CD4-positive, CD25-positive, alpha-beta regulatory T cell (primary cell): ENCODE data around the gene PALM. TPM values are rescaled to one million over a fixed set of nuclear protein-coding genes. Genes with fewer than 3 reads are reported as not detected.

Experiments used
- ATAC-seq, 2 donors: fragments of 150-1000 bp; cut with Tn5 transposase; one replicate each; pipeline ENCODE4 v1.10.0; 2021; ENCODE audit warnings: low read depth in 2 of 2, moderate number of reproducible peaks in 2 of 2, moderate library complexity in 1 of 2
- DNase-seq, 3 donors: peaks; one replicate each; pipeline versions ENCODE4 v3.0.0 to v3.0.0-alpha.2; 2012 to 2022; ENCODE audit warnings: mixed read lengths in 1 of 3
- H3K27ac ChIP-seq: one replicate; pipeline ENCODE4 v1.7.0; 2013; ENCODE audit warnings: mild to moderate bottlenecking, low read length; ENCODE audit not compliant: insufficient read depth, poor library complexity, severe bottlenecking
- H3K27me3 ChIP-seq: one replicate; pipeline ENCODE4 v1.7.0; 2013; ENCODE audit warnings: low read length; ENCODE audit not compliant: control insufficient read depth, insufficient read depth
- H3K36me3 ChIP-seq: one replicate; pipeline ENCODE4 v1.7.0; 2013; ENCODE audit warnings: mild to moderate bottlenecking, low read length, moderate library complexity; ENCODE audit not compliant: control insufficient read depth, insufficient read depth
- H3K4me1 ChIP-seq: 2 replicates; pipeline ENCODE4 v1.7.0; 2013; ENCODE audit warnings: mild to moderate bottlenecking, low read length; ENCODE audit not compliant: insufficient read depth, control insufficient read depth, poor library complexity, severe bottlenecking
- H3K4me3 ChIP-seq: one replicate; pipeline ENCODE4 v1.7.0; 2013; ENCODE audit warnings: low read depth, mild to moderate bottlenecking, low read length, moderate library complexity
- H3K9me3 ChIP-seq, 2 experiments: 1 replicate in 1 of 2; 2 replicates in 1 of 2; pipeline ENCODE4 v1.7.0; 2013; ENCODE audit warnings: low read length in 2 of 2, mild to moderate bottlenecking in 1 of 2, moderate library complexity in 1 of 2; ENCODE audit not compliant: control insufficient read depth in 2 of 2
- H3K27ac Mint-ChIP-seq, 3 donors: one replicate each; pipeline ENCODE4 v1.8.0; 2020 to 2022; ENCODE audit warnings: mild to moderate bottlenecking in 3 of 3, mixed read lengths in 3 of 3, moderate library complexity in 2 of 3
- H3K27me3 Mint-ChIP-seq: one replicate; pipeline ENCODE4 v1.8.0; 2022; ENCODE audit warnings: mild to moderate bottlenecking, mixed read lengths
- H3K36me3 Mint-ChIP-seq: one replicate; pipeline ENCODE4 v1.8.0; 2020; ENCODE audit warnings: mixed read lengths
- H3K4me1 Mint-ChIP-seq, 4 donors: one replicate each; pipeline ENCODE4 v1.8.0; 2020 to 2022; ENCODE audit warnings: mixed read lengths in 4 of 4, mild to moderate bottlenecking in 1 of 4
- H3K4me3 Mint-ChIP-seq, 4 donors: one replicate each; pipeline ENCODE4 v1.8.0; 2020 to 2022; ENCODE audit warnings: mild to moderate bottlenecking in 4 of 4, mixed read lengths in 4 of 4, moderate library complexity in 3 of 4
- H3K9me3 Mint-ChIP-seq, 7 donors: one replicate each; pipeline ENCODE4 v1.8.0; 2020 to 2022; ENCODE audit warnings: mixed read lengths in 7 of 7, mild to moderate bottlenecking in 3 of 7, moderate library complexity in 2 of 7
- polyA plus RNA-seq, 4 donors: library from polyadenylated mRNA; unstranded; fragments of 300-500 nt; fragmentation: Illumina TruSeq; gene quantifications; one replicate each; pipeline ENCODE4 v1.2.3, GENCODE V29; 2021
- total RNA-seq: library from RNA; stranded (reverse); gene quantifications from one replicate; pipeline ENCODE4 v1.2.3, GENCODE V29; 2022

Gene PALM
- total and polyA plus RNA-seq, 5 donors from 2014 or later, result not detected

DNA sequence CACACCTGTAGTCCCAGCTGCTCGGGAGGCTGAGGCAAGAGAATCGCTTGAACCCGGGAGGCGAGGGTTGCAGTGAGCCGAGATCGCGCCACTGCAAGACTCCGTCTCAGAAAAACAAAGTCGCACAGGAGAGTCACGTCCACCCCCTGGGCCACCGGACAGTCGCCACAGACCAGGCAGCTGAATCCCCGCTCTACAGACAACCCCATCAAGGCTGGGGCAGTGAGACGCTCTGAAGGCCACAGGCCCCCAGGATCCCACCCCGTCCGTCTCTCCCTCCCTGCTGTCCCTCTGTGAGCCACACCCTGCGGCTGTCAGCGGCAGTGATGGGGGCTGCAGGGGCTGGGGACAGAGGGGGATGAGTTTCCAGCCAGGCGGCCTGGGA lies 73.1 kb downstream of the PALM start:
- Mint-ChIP-seq H3K4me1 (no peaks in the 10 kb centered on the region), H3K27ac (no peak overlapping the region), H3K9me3 (no peaks in the 10 kb centered on the region), H3K27me3 (no peaks in the 10 kb centered on the region), H3K36me3 (no peaks in the 10 kb centered on the region), H3K4me3 (no peak overlapping the region)
- Histone ChIP-seq H3K4me3 (no peak overlapping the region), H3K36me3 (no peaks in the 10 kb centered on the region), H3K27me3 (no peaks in the 10 kb centered on the region), H3K27ac (no peak overlapping the region), H3K9me3 (no peaks in the 10 kb centered on the region), H3K4me1 (no peaks in the 10 kb centered on the region)
- no peak for DNase-seq
- no peak for ATAC-seq

DNA sequence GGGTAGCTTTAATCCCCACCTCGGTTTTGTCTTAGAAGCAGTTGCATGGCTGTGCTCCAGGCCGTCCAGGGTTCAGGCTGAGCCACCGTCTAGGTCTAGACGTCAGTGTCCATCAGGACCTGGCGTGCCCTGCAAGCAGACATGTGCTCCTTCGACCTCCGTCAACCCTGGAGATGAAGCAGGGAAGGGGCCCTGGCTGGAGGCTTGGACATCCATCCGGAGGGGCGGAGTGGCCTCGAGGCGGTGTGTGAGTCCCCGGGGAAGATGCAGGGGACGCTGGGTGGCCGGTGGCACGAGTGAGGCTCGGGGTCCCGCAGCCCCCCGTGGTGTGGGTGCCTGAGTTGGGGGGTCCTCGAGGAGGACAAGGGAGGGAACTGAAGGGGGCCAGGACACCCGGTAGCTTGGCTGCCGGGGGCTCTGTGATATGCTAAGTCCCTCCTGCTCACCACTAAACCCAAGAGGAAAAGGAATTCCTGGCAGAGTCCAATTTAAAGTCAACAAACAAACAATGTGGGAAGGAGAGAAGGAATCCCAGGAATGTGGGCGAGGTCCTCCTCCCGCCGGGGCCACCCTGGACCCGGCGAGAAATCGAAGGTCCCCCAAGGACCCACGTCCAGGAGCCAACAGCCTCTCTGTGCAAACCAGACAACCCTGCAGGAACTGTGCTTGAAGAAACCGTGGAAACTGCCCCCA lies 73.6 kb downstream of the PALM start:
- H3K4me1 Mint-ChIP-seq, result no peaks in the 10 kb centered on the region
- no peaks in the 10 kb centered on the region for H3K36me3 Mint-ChIP-seq
- DNase-seq, result no peak
- H3K27me3 ChIP-seq, result no peaks in the 10 kb centered on the region
- no peaks in the 10 kb centered on the region for H3K9me3 ChIP-seq
- ATAC-seq, result no peak
- H3K27ac Mint-ChIP-seq, result no peak overlapping the region
- H3K27me3 Mint-ChIP-seq, result no peaks in the 10 kb centered on the region
- H3K4me3 ChIP-seq, result no peak overlapping the region
- H3K9me3 Mint-ChIP-seq, result no peaks in the 10 kb centered on the region
- H3K4me1 ChIP-seq, result no peaks in the 10 kb centered on the region
- no peak overlapping the region for H3K27ac ChIP-seq
- H3K4me3 Mint-ChIP-seq, result no peak overlapping the region
- no peaks in the 10 kb centered on the region for H3K36me3 ChIP-seq

DNA sequence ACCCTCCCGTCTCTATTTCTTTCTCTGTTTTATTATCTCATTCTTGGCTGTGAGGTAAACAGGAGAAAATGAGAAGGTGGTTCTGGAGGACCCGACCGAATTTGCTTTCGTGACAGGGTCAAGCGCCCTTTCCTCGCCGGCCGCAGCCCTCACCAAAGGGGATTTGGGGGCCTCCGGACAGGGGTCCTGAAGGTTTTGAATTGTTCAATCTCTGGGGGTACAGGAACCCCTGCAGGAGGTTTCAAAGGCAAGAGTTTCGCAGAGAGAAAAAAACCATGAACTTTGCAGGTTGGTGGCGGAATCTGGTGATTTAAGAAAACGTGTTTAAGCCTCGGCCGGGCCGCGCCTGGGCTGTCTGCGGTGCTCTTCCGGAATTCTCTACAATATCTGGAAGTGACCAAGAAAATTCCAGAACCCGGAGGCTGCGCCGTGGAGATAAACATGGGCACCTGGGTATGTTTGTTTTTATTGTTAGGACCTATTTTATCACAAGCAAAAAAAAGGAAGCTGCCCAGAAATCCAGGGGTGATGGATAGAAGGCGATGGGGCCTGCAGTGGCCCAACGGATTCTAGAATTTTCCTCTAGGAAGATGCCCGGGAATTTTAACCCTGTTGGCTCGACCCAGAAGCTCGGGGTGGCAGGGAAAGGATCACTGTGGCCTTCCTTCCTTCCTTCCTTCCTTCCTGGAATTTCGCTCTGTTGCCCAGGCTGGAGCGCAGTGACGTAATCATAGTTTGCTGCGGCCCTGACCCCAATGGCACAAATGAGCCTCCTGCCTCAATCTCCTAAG lies 74.3 kb downstream of the PALM start:
- no peaks in the 10 kb centered on the region for H3K36me3 Mint-ChIP-seq
- no peak for ATAC-seq

DNA sequence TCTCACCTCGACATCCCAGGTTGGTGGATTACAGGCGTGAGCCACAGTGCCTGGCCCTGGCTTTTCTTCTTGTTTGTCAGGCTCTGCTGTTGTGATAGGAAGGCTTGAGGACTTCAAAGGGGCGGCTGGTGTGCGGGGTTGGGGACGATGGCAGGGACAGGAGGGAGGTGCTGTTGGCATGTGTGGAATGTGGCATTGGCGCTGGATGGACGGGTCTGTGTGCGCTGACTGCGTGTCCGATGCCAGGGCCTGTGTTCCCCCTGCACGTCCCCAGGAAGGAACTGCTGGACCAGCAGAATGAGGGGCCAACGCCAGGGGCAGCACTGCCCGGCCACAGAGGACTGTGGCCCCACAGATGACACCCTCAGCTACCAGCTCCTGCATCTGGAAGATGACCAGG lies 75.8 kb downstream of the PALM start:
- no peak overlapping the region for H3K4me3 Mint-ChIP-seq
- peaks cover 0 to 4% (median 0%) of the 10 kb centered on the region in 4 donors for H3K4me1 Mint-ChIP-seq
- peaks cover 3% of the 10 kb centered on the region for H3K27me3 Mint-ChIP-seq
- no peaks in the 10 kb centered on the region for H3K9me3 Mint-ChIP-seq
- DNase-seq (no peak), ATAC-seq (no peak)
- no peaks in the 10 kb centered on the region for H3K36me3 Mint-ChIP-seq
- H3K27ac ChIP-seq, result no peak overlapping the region
- no peaks in the 10 kb centered on the region for H3K36me3 ChIP-seq
- H3K27ac Mint-ChIP-seq, result no peak overlapping the region
- H3K4me1 ChIP-seq, result no peaks in the 10 kb centered on the region
- H3K27me3 ChIP-seq, result no peaks in the 10 kb centered on the region
- H3K9me3 ChIP-seq, result no peaks in the 10 kb centered on the region
- H3K4me3 ChIP-seq, result no peak overlapping the region

More for the DNA sequence above, 74.3 kb downstream of the PALM start:
- Histone ChIP-seq H3K4me1 (no peaks in the 10 kb centered on the region), H3K27me3 (no peaks in the 10 kb centered on the region), H3K4me3 (no peak overlapping the region), H3K27ac (no peak overlapping the region), H3K9me3 (no peaks in the 10 kb centered on the region), H3K36me3 (no peaks in the 10 kb centered on the region)
- H3K27me3 Mint-ChIP-seq, result no peaks in the 10 kb centered on the region
- H3K27ac Mint-ChIP-seq, result no peak overlapping the region
- no peak overlapping the region for H3K4me3 Mint-ChIP-seq
- H3K4me1 Mint-ChIP-seq, result no peaks in the 10 kb centered on the region
- H3K9me3 Mint-ChIP-seq, result no peaks in the 10 kb centered on the region
- DNase-seq, result no peak

DNA sequence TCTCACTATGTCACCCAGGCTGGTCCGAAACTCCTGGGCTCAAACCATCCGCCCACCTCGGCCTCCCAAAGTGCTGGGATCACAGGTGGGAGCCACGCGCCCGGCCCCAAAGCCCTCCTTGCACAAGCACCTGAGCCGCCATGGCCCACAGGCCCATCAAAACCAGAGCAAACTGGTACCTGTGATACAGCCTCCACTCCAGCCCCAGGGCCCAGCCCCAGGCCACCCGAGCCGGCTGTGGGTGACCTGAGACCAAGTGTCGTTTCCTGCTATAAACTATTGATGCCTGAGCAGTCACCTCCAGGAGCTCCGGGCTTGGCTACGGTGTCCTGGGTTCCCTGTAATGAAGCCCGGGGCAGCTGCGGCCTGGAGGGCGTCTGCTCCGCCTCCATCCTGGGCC lies 78.8 kb downstream of the PALM start:
- H3K4me3 Mint-ChIP-seq, result no peak overlapping the region
- peaks cover 16% of the 10 kb centered on the region for H3K27me3 Mint-ChIP-seq
- Histone ChIP-seq H3K9me3 (no peaks in the 10 kb centered on the region), H3K27me3 (no peaks in the 10 kb centered on the region), H3K27ac (no peak overlapping the region), H3K36me3 (no peaks in the 10 kb centered on the region), H3K4me1 (no peaks in the 10 kb centered on the region), H3K4me3 (no peak overlapping the region)
- ATAC-seq (no peak), DNase-seq (no peak)
- H3K36me3 Mint-ChIP-seq, result no peaks in the 10 kb centered on the region
- H3K4me1 Mint-ChIP-seq, result peaks cover 0 to 4% (median 0%) of the 10 kb centered on the region in 4 donors
- H3K9me3 Mint-ChIP-seq, result no peaks in the 10 kb centered on the region
- H3K27ac Mint-ChIP-seq, result no peak overlapping the region

DNA sequence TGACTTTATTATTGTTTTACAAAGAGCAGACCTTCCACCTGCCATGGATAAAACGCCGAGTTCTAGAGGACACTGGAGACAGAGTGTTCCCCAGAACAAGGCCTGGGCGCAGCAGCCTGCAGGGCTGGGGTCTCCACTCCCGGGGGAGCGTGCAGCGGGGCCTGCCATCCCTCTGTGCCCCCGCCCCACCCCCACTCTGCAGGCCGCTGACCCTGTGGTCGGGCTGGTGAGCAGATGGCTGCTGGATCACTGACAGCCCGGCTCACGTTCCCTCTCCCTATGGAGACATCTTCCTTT lies 79.9 kb downstream of the PALM start:
- Histone ChIP-seq H3K27me3 (no peaks in the 10 kb centered on the region), H3K9me3 (no peaks in the 10 kb centered on the region), H3K4me3 (no peak overlapping the region), H3K27ac (no peak overlapping the region), H3K36me3 (no peaks in the 10 kb centered on the region), H3K4me1 (no peaks in the 10 kb centered on the region)
- ATAC-seq (no peak), DNase-seq (no peak)
- Mint-ChIP-seq H3K4me1 (peaks cover 0 to 4% (median 0%) of the 10 kb centered on the region in 4 donors), H3K4me3 (peak overlapping the region in 1 of 4 donors; percentile 9), H3K27me3 (peaks cover 16% of the 10 kb centered on the region), H3K36me3 (no peaks in the 10 kb centered on the region), H3K27ac (no peak overlapping the region), H3K9me3 (no peaks in the 10 kb centered on the region)

DNA sequence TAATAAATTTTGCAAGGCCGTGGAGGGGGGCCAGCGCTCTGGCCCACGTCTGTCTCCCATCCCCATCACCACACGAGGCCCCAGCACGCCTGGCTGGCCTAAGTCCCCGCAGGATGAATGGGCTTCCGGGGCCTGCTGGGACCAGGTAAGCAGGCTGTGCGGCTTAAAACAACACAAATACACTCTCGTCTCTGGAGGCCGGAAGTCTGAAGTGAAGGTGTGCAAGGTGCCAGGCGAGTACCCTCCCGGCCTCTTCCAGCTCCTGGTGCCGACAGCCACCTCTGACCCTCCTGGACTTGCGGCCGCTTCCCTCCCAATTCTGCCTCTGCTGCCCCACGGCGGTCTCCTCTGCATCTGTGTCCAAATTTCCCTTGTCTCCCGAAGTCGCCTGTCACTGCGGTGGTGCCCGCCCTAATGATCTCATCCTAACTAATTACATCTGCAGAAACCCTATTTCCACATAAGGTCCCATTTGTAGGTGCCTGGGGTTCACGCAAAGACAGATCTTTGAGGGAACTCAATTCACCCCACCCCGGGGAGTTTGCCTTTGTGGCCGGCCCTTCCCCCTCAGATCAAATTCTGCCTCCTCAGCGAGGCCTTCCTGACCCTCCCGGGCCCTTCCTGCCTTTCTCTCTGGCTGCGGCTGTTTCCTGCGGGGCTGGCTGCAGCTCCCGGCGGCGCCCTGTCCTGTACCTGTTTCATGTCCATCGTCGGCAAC lies 80.4 kb downstream of the PALM start:
- no peaks in the 10 kb centered on the region for H3K36me3 ChIP-seq
- no peak overlapping the region for H3K4me3 ChIP-seq
- Mint-ChIP-seq H3K4me3 (peak overlapping the region in 1 of 4 donors; percentile 9), H3K9me3 (no peaks in the 10 kb centered on the region), H3K27ac (peak overlapping the region in 1 of 3 donors; percentile 62), H3K4me1 (peaks cover 0 to 4% (median 0%) of the 10 kb centered on the region in 4 donors), H3K36me3 (no peaks in the 10 kb centered on the region), H3K27me3 (peaks cover 16% of the 10 kb centered on the region)
- DNase-seq, result peak in 1 of 3 donors; percentile 29
- peak in 1 of 2 donors; percentile 25 for ATAC-seq
- H3K27ac ChIP-seq, result no peak overlapping the region
- no peaks in the 10 kb centered on the region for H3K4me1 ChIP-seq
- no peaks in the 10 kb centered on the region for H3K27me3 ChIP-seq
- H3K9me3 ChIP-seq, result no peaks in the 10 kb centered on the region
